Lower lobe of right lung (tissue), 2 donors: ENCODE data around the gene RASGRP2. TPM values are rescaled to one million over a fixed set of nuclear protein-coding genes. Genes with fewer than 3 reads are reported as not detected.

Experiments
- ATAC-seq, 2 donors: fragments of 200-7000 bp; cut with Tn5 transposase; one replicate each; pipeline ENCODE4 v1.9.1; 2020 to 2022; ENCODE audit warnings: mild to moderate bottlenecking in 2 of 2, moderate library complexity in 2 of 2
- DNase-seq: peaks from one replicate; pipeline ENCODE4 v3.0.0-alpha.2; 2020
- H3K27ac ChIP-seq: fragments of 200-600 bp; one replicate; pipeline ENCODE4 v1.8.0; 2022
- H3K27me3 ChIP-seq: fragments of 200-600 bp; one replicate; pipeline ENCODE4 v1.8.0; 2022; ENCODE audit warnings: low read depth
- H3K36me3 ChIP-seq: fragments of 200-600 bp; one replicate; pipeline ENCODE4 v1.8.0; 2022; ENCODE audit warnings: mild to moderate bottlenecking
- H3K4me1 ChIP-seq: fragments of 200-600 bp; one replicate; pipeline ENCODE4 v1.8.0; 2022
- H3K4me3 ChIP-seq: fragments of 200-600 bp; one replicate; pipeline ENCODE4 v1.8.0; 2022; ENCODE audit warnings: mild to moderate bottlenecking
- H3K9me3 ChIP-seq: fragments of 200-600 bp; one replicate; pipeline ENCODE4 v1.8.0; 2022
- intact Hi-C: fragments of 100-400 bp; cut with DNase I; formaldehyde crosslinking; loops from one replicate; pipeline ENCODE4 v1.11.0; 2022
- total RNA-seq: library from RNA; stranded (reverse); fragmentation: NEBNext Ultra II Directional; extraction: Animal tissue kit (Norgen Biotek cat#: 25700); gene quantifications from one replicate; pipeline ENCODE4 v1.2.1, GENCODE V29; 2021
- TF ChIP-seq, protein P1 (sequence below): fragments of 200-600 bp; IDR thresholded peaks from one replicate; pipeline ENCODE4 v1.8.0; 2022; ENCODE audit warnings: antibody characterized with exemption, mild to moderate bottlenecking
- donor health status: DM: no; HTN: yes; CAD: no; lungs with severe emphysema.

The RASGRP2 gene
- total RNA-seq, 1 donor from 2014 or later, result 30.4 TPM

DNA sequence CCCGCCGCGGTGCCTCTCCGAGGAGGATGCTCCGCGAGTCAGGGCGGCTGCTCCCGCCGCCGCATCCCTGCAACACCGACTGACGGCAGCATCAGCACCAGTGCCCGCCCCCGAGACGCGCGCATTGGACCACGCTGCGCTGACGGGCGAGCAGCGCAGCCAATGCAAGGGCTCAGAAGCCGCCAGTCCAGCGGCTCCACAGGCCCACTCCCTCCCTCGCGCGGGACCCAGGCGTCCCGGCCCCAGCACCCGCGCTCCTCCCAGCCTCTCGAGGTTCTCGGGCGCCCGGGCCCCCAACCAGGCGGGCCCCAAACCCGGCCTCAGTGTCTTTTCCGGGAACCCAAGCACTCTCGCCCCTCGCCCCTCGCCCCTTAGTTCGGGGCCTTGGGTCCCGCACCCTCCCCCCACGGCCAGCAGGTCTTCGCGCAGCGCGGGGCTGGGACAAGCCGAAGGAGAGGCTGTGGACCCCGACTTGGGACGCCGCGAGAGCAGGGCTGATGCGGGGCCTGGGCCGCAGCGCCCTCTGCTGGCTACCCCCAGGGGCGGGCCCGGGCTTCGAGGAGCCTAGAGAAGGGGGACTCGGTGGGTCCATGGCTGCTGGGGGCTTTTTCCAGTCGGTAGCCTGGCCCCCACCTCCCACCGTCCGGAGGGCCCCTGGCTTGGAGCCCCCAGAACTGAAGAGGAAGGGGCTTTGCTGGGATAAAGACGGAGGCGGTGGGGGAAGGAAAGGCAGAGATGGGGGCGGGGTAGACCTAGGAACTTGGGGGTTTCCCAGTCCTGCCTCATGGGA lies 20.6 kb downstream of the RASGRP2 start, which contains the start of gene NRXN2:
Gene NRXN2, minus strand, starts transcription at position 81 of the 790 bp plus-strand sequence. CDS start 9,498 bp downstream, outside the sequence.
- ATAC-seq, result peak; percentile 95 to 97
- TF ChIP-seq, protein P1, sequence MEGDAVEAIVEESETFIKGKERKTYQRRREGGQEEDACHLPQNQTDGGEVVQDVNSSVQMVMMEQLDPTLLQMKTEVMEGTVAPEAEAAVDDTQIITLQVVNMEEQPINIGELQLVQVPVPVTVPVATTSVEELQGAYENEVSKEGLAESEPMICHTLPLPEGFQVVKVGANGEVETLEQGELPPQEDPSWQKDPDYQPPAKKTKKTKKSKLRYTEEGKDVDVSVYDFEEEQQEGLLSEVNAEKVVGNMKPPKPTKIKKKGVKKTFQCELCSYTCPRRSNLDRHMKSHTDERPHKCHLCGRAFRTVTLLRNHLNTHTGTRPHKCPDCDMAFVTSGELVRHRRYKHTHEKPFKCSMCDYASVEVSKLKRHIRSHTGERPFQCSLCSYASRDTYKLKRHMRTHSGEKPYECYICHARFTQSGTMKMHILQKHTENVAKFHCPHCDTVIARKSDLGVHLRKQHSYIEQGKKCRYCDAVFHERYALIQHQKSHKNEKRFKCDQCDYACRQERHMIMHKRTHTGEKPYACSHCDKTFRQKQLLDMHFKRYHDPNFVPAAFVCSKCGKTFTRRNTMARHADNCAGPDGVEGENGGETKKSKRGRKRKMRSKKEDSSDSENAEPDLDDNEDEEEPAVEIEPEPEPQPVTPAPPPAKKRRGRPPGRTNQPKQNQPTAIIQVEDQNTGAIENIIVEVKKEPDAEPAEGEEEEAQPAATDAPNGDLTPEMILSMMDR, result peak; percentile 97
- DNase-seq, result peak; percentile 86
- peaks cover 8% of the 10 kb centered on the region for H3K36me3 ChIP-seq
- H3K4me1 ChIP-seq, result peaks cover 9% of the 10 kb centered on the region
- intact Hi-C loops, result no loop called here
- H3K9me3 ChIP-seq, result no peaks in the 10 kb centered on the region
- no peak within 1 kb of the TSS for H3K27ac ChIP-seq
- H3K27me3 ChIP-seq, result peaks cover 39% of the 10 kb centered on the region
- H3K4me3 ChIP-seq, result peak within 1 kb of the TSS; percentile 90

DNA sequence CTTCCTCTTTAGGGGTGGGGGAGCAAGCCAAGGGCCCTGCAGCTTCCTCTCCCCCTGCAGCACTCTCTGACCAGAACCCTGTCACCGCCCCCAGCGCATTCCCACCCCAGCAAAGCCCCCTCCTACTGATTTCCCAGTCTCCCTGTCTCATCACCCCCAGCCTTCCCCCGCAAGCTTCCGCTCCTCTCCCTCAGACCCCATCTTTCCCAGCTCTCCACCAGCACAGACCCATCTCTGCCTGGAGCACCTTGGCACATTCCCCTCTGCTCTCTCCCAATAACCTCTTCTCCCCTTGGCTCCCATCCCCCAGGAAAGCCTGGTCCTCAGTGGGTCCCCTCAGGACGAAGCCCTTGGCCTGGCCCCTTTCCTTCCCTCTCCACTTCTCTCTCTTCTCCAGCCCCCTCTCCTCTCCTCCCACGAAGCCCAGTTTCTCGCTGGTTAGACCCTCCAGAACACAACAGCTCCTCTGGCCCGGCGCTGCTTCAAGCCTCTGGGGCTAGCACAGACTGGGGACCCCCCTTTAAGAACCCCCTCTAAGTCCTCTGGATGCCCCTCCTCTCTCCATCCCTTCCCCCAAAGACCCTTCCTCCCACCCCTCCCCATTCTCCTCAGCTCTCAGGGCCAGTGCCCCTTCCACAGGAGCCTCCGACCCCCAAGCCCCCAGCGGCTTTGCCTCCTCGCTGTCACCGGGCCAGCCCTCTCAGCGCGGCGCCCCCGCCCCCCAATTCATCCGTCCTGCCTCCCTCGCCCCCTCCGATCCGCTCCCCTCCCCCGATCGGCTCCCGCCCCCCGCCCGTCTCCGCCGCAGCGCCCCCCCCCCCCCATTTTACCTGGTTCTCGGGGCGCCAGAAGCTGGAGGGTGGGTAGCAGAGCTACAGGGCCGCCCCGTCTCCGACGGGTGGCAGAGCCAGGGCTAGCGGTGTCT lies 21.5 kb downstream of the RASGRP2 start:
- TF ChIP-seq, protein P1, result no peak
- no peaks in the 10 kb centered on the region for H3K36me3 ChIP-seq
- H3K9me3 ChIP-seq, result no peaks in the 10 kb centered on the region
- ATAC-seq (no peak), DNase-seq (no peak)
- peaks cover 9% of the 10 kb centered on the region for H3K4me1 ChIP-seq
- H3K27ac ChIP-seq, result no peak overlapping the region
- H3K27me3 ChIP-seq, result peaks cover 48% of the 10 kb centered on the region
- H3K4me3 ChIP-seq, result no peak overlapping the region
- intact Hi-C loops, result no loop called here

DNA sequence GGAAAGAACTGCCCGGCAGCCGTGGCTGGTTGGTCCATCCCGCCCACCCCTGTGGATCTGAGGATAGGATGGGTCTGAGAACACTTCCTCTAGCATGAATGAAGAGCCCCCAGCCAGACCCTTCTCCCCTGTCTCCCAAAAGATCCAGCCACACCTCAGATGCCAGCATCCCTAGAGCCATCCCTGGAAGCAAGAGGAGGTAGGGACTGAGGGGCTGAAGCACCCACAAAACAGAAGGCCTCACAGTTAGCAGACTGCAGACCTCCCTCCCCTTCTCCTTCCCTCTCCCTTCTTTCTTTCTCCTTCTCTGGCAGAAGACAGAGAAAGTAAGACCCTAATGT lies 22.6 kb downstream of the RASGRP2 start:
- no peak overlapping the region for H3K4me3 ChIP-seq
- no peak for ATAC-seq
- DNase-seq, result no peak
- H3K9me3 ChIP-seq, result no peaks in the 10 kb centered on the region
- intact Hi-C loops, result no loop called here
- TF ChIP-seq, protein P1, result no peak
- peaks cover 9% of the 10 kb centered on the region for H3K4me1 ChIP-seq
- no peak overlapping the region for H3K27ac ChIP-seq
- H3K36me3 ChIP-seq, result no peaks in the 10 kb centered on the region
- H3K27me3 ChIP-seq, result peaks cover 59% of the 10 kb centered on the region

DNA sequence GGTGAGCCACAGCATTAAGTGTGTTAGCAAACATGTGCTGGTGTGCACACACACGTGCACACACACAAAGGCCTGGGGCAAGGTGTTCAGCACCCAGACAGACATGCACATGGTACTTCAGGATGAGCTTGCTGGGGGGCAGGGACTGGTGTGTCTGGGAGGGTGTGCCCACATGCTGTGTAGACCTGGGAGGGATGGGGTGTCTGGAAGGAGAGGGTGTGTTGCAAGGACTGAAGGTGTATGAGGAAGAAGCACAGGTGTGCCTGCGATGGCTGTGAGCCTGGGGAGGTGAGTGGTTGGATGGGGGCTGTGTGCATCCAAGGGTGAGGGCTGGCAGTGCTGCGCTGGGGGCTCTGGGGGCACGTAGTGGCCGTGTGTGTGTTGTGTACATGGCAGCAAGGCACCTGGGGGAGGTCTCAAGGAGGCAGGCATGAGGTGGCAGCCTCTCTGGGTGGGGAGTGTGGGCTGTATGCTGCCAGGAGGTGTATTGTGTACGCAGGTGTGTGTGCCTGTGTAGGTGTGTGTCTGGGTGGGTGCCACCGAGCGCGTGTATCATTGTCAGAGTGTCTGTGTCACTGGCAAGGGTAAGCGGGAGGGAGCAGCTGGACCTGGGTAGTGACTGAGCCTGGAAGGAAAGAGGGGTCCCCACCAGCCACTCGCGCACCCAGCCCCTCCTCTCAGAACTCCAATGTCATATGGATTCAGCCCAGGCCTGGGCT lies 23.1 kb downstream of the RASGRP2 start:
- ATAC-seq (no peak), DNase-seq (no peak)
- Histone ChIP-seq H3K27me3 (peaks cover 64% of the 10 kb centered on the region), H3K4me1 (peaks cover 9% of the 10 kb centered on the region), H3K9me3 (no peaks in the 10 kb centered on the region), H3K36me3 (no peaks in the 10 kb centered on the region), H3K4me3 (no peak overlapping the region), H3K27ac (no peak overlapping the region)
- intact Hi-C loops, result no loop called here
- TF ChIP-seq, protein P1, result no peak

DNA sequence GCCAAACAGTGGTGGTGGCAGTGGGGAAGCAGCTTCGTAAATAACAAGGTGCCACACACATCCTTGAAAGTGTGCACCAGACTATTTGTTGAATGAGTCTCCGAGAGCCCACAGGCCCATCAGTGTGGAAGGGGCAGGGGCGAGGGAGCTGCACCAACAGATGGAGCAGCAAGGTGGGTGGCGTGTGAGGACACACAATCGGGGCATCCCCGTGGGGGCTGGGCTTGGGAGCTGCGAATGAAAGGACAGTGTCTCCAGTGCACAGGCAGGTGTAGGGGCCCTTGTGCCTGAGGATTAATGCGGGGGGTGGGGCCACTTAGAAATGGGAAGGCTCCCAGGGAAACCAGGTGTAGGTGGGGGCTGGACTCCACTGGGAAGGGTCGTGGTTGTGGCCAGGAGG lies 23.8 kb downstream of the RASGRP2 start:
- no peak for ATAC-seq
- DNase-seq, result no peak
- Histone ChIP-seq H3K4me1 (peaks cover 9% of the 10 kb centered on the region), H3K4me3 (no peak overlapping the region), H3K9me3 (no peaks in the 10 kb centered on the region), H3K36me3 (no peaks in the 10 kb centered on the region), H3K27me3 (peaks cover 70% of the 10 kb centered on the region), H3K27ac (no peak overlapping the region)
- TF ChIP-seq, protein P1, result no peak
- intact Hi-C loops, result no loop called here
